Gastrocnemius medialis (tissue), 4 donors: Measurements from ENCODE around the gene CCDC51.

Experiments
- CTCF ChIP-seq, 5 experiments: fragments of 450-650 bp in 3 of 5; fragments of 200-600 bp in 2 of 5; sonication (generic) in 2 of 5; IDR thresholded peaks in 4 of 5; conservative IDR thresholded peaks in 1 of 5; 1 replicate in 4 of 5; 2 replicates in 1 of 5; pipeline ENCODE4 v1.5.1; 2016 to 2019; ENCODE audit warnings: antibody characterized with exemption in 5 of 5, mild to moderate bottlenecking in 3 of 5, moderate library complexity in 3 of 5
- POLR2A ChIP-seq, 2 donors: fragments of 450-650 bp; IDR thresholded peaks; one replicate each; pipeline ENCODE4 v1.6.1; 2017; ENCODE audit warnings: antibody characterized with exemption in 2 of 2, mild to moderate bottlenecking in 2 of 2, moderate library complexity in 2 of 2

GRCh38 chr3:48486952-48487351 lies 47.0 kb upstream of the CCDC51 start:
- TF ChIP-seq POLR2A (IDR thresholded peaks at IDR 0.05): no peak
- TF ChIP-seq CTCF (IDR thresholded peaks at IDR 0.05 in 4 of 5, conservative IDR thresholded peaks at IDR 0.05 in 1 of 5): no peak
